HG03457 (cell line): ENCODE measurements around the gene ZNF454.

Experiments
- ATAC-seq: cut with Tn5 transposase; IDR thresholded peaks from one replicate; pipeline ENCODE4 v1.9.1; 2021; ENCODE audit warnings: moderate number of reproducible peaks; ENCODE audit not compliant: unreplicated experiment

The ZNF454 gene

DNA sequence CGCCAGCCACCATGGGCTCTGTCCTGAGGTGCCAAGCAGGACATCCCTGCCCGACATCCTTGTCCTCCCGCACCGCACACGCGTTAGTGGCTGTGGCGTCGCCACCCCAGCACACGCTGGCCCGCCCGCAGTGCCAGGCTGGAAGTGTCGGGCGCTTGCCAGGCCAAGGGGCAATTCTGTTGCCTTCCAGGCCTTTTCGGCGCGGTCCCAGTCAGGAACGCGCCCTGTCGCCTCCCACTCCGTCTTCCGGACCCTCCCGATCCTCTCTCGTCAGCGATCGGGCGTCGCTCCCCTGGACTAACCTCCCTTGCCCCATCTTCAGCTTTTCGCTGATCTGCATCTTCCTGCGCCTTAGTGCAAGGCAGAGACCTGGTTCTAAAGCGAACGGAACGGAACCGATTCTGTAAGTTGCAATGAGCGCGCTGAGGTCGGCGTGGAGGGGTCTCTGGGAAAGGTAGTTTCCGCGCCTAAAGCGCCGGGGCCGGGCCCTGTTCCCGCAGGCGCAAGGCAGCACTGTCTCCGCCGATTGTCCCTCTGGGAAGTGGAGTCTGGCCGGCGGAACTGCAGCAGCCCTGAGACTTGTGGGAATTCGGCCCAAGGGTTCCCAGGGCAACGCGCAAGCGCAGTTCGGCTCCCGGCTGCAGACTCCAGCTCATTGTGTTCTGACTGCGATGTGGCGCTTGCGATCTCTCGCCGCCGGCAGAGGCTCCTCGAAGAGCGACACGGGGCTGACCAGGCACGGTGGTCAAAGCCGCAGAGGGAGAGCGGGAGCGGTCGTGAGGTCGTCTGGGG lies at the start of gene ZNF454:
TSS of gene ZNF454 (plus strand) at position 630 of the 792 bp plus-strand sequence. CDS start 1,594 bp downstream, outside the sequence.
- no peak for ATAC-seq

- ATAC-seq: no peak
Measured at GRCh38 chr5:178895615-178896571, 45.1 kb upstream of the ZNF454 start, which contains the start of gene ZFP2. TSS of gene ZFP2 (plus strand) at chr5:178895913. CDS start at chr5:178931314, 35,401 bp downstream.

DNA sequence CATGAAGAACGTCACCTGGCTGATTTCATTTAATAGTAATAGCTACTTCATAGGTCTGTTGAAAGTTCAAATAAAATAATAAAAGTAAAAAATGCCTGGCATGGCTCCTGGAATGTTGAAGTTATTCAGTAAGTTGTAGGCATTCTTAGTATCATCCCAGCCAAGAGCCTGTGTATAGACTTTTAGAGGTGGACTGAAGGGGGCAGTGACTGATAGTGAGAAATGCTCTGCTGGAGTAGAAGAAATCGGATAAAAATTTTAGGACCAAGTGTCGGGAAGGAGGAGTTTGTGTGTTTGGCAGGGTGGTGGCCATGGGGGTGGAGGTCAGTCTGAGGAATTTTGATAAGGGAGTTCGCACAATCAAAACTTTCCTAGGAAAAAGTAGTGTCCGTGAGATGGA lies 41.7 kb upstream of the ZNF454 start:
- ATAC-seq: no peak

DNA sequence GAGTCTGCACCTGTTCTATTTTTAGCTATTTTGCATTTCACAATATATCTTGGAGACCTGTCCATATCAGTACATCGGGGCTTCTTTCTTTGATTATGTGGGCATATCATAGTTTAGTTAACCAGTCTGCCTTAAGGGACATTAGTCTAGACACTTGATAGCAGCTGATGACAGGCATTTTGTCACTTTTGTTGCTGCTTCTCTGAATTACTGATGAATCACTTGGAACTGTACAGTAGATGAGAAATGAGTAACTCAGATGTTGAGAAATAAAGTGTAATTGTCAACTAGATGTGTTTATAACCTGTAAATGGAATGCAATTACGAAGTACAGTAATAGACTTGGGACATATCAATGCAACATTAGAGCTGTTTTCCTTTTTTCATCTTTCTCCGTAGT lies 38.1 kb upstream of the ZNF454 start:
- no peak for ATAC-seq

DNA sequence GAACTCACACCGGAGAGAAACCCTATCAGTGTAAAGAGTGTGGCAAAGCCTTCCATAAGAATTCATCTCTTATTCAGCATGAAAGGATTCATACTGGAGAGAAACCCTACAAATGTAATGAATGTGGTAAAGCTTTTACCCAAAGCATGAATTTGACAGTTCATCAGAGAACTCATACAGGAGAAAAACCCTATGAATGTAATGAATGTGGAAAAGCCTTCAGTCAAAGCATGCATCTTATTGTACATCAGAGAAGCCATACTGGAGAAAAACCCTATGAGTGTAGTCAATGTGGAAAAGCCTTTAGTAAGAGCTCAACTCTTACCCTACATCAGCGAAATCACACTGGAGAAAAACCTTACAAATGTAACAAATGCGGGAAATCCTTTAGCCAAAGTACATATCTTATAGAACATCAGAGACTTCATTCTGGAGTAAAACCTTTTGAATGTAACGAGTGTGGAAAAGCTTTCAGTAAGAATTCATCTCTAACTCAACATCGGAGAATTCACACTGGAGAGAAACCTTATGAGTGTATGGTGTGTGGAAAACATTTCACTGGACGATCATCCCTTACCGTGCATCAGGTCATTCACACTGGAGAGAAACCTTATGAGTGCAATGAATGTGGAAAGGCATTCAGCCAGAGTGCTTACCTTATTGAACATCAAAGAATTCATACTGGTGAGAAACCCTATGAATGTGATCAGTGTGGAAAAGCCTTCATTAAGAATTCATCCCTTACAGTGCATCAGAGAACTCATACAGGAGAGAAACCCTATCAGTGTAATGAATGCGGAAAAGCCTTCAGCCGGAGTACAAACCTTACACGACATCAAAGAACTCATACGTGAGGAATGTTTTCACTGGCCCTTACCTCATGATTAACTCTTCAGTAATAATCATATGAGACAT lies 8.9 kb upstream of the ZNF454 start:
- ATAC-seq: no peak

DNA sequence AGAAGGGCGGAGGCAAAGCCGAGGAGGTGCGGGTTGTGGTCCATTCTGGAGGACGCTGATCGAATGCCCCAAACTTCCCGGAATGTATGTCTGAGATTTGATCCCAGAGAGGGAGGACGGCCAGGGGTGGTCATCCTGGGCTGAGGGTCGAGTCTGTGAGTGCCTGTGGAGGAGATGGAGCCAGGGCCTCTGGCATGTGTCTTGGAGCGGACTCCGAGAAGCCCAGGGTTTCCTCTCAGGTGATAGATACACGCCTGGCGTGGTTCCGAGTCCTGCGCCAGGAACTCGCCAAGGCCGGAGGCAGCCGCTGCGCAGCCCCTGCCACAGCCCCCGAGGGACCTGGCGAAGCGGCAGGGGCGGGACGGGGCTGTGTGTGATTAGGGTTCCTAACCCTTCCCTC lies 363 bp downstream of the ZNF454 start:
- ATAC-seq: no peak

DNA sequence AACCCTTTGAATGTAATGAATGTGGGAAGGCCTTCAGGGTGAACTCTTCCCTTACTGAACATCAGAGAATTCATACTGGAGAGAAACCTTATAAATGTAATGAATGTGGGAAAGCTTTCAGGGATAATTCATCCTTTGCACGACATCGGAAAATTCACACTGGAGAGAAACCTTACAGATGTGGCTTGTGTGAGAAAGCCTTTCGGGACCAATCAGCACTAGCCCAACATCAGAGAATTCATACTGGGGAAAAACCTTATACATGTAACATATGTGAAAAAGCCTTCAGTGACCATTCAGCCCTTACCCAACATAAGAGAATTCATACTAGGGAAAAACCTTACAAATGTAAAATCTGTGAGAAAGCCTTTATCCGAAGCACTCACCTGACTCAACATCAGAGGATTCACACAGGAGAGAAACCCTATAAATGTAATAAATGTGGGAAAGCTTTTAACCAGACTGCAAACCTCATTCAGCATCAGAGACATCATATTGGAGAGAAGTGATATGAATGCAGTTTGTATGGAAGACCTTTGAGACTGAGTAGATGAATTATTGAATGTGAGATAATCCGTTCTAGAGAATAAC lies 24.6 kb downstream of the ZNF454 start:
- ATAC-seq: no peak

DNA sequence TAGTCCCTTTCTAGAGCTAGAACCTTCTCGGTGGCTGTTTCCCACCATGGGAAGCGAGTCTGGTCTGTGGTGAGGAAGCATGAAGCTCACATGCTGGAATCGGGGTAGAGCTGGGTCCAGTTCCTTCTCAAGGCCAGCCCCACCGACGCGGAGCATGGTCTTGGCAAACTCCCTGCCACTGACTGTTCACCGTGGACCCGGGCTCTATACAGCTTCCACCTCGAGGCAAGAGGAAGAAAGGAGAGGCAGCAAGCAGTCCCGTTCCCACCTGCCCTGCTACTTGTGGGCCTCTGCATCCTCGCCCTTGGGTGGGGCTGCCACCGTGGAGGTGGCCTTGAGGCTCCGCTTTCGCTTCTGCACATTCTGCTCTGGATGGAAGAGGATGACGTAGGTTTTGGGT lies 40.4 kb downstream of the ZNF454 start:
- ATAC-seq: no peak

DNA sequence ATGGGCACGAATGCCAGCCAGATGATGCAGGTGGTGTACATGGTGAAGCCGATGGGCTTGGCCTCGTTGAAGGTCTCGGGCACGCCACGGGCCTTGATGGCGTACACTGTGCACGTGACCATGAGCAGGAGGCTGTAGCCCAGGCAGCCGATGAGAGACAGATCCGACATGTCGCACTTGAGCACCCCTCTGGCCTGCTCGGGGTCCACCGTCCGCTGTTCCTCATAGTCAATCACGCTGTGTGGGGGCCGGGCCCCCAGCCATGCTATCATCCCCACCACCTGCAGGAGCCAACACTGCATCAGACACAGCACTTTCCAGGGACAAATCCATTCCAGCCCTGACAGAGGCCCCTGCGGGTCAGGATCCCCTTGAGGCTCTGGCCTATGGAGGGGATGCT lies 41.9 kb downstream of the ZNF454 start:
- ATAC-seq: no peak

- no peak for ATAC-seq
Measured at GRCh38 chr5:178983728-178984127, 42.7 kb downstream of the ZNF454 start.

DNA sequence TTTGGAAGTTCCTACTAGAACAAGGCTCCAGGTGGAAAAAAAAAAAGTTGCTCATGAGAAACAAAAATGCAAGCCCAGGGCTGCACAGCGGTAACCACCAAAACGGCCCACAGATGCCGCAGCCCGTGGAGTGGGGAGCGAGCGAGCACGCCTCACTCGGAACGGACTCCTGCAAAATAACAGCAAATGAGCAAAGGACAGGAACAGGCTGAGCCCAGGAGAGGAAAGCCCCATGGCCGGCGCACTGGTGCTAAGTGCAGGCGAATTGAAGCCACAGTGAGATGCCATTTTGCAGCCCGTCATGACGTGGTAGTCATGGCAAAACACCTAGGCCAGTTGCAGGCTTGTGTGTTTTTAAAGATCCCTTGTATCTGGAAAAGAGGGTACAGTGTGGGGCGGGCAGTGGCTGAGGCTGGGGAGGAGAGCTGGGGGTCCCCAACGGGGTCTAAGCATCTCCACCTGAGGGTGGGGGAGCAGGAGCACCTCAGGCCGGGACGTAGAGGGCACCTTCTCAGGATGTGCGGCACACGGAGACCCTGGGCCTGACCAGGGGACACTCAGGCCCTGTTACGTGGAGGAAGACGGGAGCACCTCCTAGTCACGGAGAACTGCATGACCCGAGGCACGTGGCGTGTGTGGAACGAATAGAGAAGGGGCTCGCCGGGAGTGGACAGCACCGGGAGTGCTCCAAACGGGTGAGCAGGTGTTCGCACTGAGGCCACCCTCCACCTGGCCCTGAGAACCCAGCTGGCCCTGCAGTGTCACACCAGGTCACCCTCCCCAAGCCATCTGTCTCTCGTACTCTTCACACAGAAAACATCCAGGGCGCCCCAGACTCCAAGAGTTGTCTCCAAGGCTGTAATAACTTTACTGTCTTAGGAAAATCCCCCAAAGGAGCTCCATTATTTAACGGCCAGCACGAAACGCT lies 43.4 kb downstream of the ZNF454 start:
- no peak for ATAC-seq

- no peak for ATAC-seq
Measured at GRCh38 chr5:178986326-178986960, 45.4 kb downstream of the ZNF454 start.

- no peak for ATAC-seq
Measured at GRCh38 chr5:178988436-178989220, 47.6 kb downstream of the ZNF454 start.

- ATAC-seq: no peak
Measured at GRCh38 chr5:178989311-178989710, 48.3 kb downstream of the ZNF454 start.

DNA sequence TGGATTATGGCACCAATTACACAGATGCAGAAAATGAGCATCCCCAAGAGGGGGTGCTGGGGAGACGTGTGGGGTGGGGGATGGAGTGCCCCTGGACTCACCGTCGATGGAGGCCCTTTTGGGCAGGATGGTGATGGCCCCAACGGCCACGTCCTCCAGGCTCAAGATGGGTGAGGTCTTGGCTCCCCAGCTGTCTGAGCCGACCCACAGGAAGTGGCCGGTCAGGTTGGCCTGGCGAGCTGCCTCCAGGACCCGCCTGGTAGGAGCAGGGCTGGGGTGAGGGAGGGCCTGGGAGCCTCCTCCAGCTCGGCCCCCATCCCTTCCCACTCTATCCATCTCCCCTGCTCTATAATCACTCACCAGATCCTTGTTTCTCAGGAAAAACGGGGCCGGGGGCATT lies 49.5 kb downstream of the ZNF454 start:
- no peak for ATAC-seq

GRCh38 chr5:178991190-178992145 lies 50.5 kb downstream of the ZNF454 start:
- ATAC-seq: no peak
